HL-60 (cell line): ENCODE data around the gene FAAP20.

Experiments used
- GABPA ChIP-seq: IDR thresholded peaks from 2 replicates; pipeline ENCODE4 v1.6.1; 2012; ENCODE audit warnings: low read depth
- TF ChIP-seq, protein P1 (sequence below): IDR thresholded peaks from one replicate; pipeline ENCODE4 v1.5.1; 2011; ENCODE audit warnings: low read length, control low read depth, inconsistent platforms; ENCODE audit not compliant: insufficient read depth

DNA sequence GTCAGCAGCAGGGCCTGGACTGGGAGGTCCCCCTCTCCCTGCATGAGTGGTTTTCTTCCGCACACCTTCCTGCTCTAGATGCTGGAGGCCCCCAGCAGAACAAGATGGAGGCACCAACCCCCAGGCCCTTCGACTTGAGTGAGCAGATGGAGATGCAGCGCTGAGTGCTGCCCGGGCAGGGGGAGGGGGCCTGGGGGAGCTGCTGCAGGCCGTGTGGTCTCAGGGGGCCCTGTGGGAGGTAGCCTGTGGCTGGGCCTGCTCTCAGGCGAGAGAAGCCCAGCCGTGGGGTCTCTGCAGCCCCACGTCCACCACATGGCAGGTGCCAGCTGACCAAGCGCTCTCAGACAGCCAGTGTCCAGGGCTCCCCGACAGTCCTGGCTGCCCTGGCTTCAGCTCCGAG lies 1.2 kb upstream of the FAAP20 start:
- TF ChIP-seq, protein P1, sequence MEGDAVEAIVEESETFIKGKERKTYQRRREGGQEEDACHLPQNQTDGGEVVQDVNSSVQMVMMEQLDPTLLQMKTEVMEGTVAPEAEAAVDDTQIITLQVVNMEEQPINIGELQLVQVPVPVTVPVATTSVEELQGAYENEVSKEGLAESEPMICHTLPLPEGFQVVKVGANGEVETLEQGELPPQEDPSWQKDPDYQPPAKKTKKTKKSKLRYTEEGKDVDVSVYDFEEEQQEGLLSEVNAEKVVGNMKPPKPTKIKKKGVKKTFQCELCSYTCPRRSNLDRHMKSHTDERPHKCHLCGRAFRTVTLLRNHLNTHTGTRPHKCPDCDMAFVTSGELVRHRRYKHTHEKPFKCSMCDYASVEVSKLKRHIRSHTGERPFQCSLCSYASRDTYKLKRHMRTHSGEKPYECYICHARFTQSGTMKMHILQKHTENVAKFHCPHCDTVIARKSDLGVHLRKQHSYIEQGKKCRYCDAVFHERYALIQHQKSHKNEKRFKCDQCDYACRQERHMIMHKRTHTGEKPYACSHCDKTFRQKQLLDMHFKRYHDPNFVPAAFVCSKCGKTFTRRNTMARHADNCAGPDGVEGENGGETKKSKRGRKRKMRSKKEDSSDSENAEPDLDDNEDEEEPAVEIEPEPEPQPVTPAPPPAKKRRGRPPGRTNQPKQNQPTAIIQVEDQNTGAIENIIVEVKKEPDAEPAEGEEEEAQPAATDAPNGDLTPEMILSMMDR: no peak
- TF ChIP-seq GABPA: no peak
